Retinal pigment epithelial cell (primary cell): ENCODE measurements around the gene ATP5F1E.

Experiments
- DNase-seq: peaks from one replicate; pipeline ENCODE4 v3.0.0-alpha.2; 2010; ENCODE audit warnings: low read depth
- H3K4me3 ChIP-seq: 2 replicates; pipeline ENCODE4 v1.5.1; 2011; ENCODE audit warnings: mild to moderate bottlenecking, low read length, control low read depth, moderate library complexity
- CTCF ChIP-seq: conservative IDR thresholded peaks from 2 replicates; pipeline ENCODE4 v1.5.1; 2011; ENCODE audit warnings: low read depth, low read length, control low read depth, inconsistent platforms

The ATP5F1E gene

GRCh38 chr20:58992911-58993310 is 39.2 kb downstream of the ATP5F1E start:
- H3K4me3 ChIP-seq: no peak overlapping the region
- no peak for TF ChIP-seq CTCF
- no peak for DNase-seq

- no peak for TF ChIP-seq CTCF
- H3K4me3 ChIP-seq: no peak overlapping the region
- no peak for DNase-seq
Observed at GRCh38 chr20:58991715-58992114, 40.4 kb downstream of the ATP5F1E start.

GRCh38 chr20:58990651-58991445 is 41.3 kb downstream of the ATP5F1E start:
- TF ChIP-seq CTCF: no peak
- no peak overlapping the region for H3K4me3 ChIP-seq
- no peak for DNase-seq

GRCh38 chr20:58989196-58989595 is 42.9 kb downstream of the ATP5F1E start:
- H3K4me3 ChIP-seq: no peak overlapping the region
- no peak for TF ChIP-seq CTCF
- no peak for DNase-seq

GRCh38 chr20:58988565-58988882 is 43.6 kb downstream of the ATP5F1E start:
- DNase-seq: no peak
- no peak for TF ChIP-seq CTCF
- H3K4me3 ChIP-seq: no peak overlapping the region

- no peak overlapping the region for H3K4me3 ChIP-seq
- no peak for TF ChIP-seq CTCF
- no peak for DNase-seq
Observed at GRCh38 chr20:58987790-58988564, 44.2 kb downstream of the ATP5F1E start.
